Mammary epithelial cell (primary cell): ENCODE data around the gene CADM4.

Source experiments
- CTCF ChIP-seq, 2 donors: IDR thresholded peaks in 1 of 2; conservative IDR thresholded peaks in 1 of 2; 2 replicates each; pipeline ENCODE4 v1.5.1; 2011 to 2012; ENCODE audit warnings: inconsistent platforms in 2 of 2, low read length in 2 of 2, mild to moderate bottlenecking in 2 of 2, control low read depth in 1 of 2, low read depth in 1 of 2; ENCODE audit not compliant: insufficient read depth in 1 of 2; ENCODE audit errors: extremely low read depth in 1 of 2
- EZH2 ChIP-seq: IDR thresholded peaks from 2 replicates; pipeline ENCODE4 v1.6.1; 2012; ENCODE audit warnings: low read length, inconsistent platforms, borderline replicate concordance

DNA sequence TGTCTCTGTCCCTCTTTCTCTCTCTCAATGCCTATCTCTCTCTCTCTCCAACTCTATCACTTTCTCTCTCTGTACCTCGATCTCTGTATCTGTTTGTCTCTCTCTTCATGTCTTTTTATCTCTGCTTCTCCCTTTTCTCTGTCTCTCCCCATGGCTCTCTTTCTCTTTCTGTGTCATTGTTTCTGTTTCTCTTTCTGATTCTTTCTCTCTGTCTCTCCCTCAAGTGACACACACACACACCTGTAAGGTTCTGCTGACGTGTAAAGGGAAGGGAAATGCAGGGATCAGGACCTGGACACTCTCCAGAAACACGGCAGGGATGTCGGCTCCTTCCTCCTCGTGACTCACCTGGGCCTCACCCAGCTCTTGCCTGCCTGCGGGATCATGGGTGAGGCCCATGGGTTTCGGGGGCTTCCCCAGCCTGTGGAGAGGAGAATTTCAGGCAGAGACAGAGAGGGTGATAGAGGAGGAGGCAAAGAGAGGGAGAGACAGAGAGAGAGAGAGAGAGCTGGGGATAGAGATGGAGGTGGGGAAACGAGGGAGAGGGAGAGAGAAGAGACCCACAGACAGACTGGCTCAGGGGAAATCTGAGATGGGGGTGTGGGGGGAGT, 35.7 kb upstream of the CADM4 start:
- no peak for TF ChIP-seq CTCF (conservative IDR thresholded peaks at IDR 0.05 in 1 of 2, IDR thresholded peaks at IDR 0.05 in 1 of 2; ENCODE audit: extremely low read depth in 1 of 2, insufficient read depth in 1 of 2, low read depth in 1 of 2, low read length in 2 of 2)
- TF ChIP-seq EZH2 = no peak
